ENCODE data around the gene SOHLH1. TPM values are rescaled to one million over a fixed set of nuclear protein-coding genes. Genes with fewer than 3 reads are reported as not detected.

The SOHLH1 gene
- total RNA-seq, 1 experiment from 2014 or later = not detected

DNA sequence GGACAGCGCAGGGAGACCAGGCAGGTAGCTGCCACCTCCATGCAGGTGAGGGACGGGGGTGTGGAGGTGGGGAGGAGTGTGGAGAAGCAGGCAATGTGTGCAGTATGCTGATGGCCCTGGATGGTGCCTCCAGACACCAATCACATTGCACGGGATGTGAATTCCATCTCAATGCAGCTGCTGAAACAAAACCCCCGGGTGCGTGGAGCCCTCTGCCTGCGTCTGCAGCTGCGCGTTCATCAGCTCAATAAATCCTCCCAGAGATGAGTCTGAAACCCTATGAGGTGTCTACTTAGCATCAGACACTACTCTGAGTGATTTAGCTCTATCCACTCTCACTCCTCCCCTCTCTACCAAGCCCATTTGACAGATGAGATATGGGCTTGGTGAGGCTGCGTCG lies 10.3 kb downstream of the SOHLH1 start:
- no peak overlapping the region for H2AFZ ChIP-seq (ENCODE audit: low read length)
- no peaks in the 10 kb centered on the region for H3F3A ChIP-seq (ENCODE audit: low read length, unreplicated experiment)
- no peak for DNase-seq
- H3K9me2 ChIP-seq (replicated peaks; ENCODE audit: low read length) = no peaks in the 10 kb centered on the region
- H3K4me3 ChIP-seq (ENCODE audit: low read length) = no peak overlapping the region
- no peaks in the 10 kb centered on the region for H3K27me3 ChIP-seq (ENCODE audit: low read length)
- TF ChIP-seq EZH2phosphoT487 (IDR thresholded peaks at IDR 0.05; ENCODE audit: borderline replicate concordance, low read length) (no peak), EZH2 (IDR thresholded peaks at IDR 0.05; ENCODE audit: low read length, unreplicated experiment) (no peak)
- TF ChIP-seq, protein P1, sequence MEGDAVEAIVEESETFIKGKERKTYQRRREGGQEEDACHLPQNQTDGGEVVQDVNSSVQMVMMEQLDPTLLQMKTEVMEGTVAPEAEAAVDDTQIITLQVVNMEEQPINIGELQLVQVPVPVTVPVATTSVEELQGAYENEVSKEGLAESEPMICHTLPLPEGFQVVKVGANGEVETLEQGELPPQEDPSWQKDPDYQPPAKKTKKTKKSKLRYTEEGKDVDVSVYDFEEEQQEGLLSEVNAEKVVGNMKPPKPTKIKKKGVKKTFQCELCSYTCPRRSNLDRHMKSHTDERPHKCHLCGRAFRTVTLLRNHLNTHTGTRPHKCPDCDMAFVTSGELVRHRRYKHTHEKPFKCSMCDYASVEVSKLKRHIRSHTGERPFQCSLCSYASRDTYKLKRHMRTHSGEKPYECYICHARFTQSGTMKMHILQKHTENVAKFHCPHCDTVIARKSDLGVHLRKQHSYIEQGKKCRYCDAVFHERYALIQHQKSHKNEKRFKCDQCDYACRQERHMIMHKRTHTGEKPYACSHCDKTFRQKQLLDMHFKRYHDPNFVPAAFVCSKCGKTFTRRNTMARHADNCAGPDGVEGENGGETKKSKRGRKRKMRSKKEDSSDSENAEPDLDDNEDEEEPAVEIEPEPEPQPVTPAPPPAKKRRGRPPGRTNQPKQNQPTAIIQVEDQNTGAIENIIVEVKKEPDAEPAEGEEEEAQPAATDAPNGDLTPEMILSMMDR (conservative IDR thresholded peaks at IDR 0.05; ENCODE audit: low read depth, low read length) = no peak
- intact Hi-C loops (cut with micrococcal nuclease) = no loop called here
- H3K9me3 ChIP-seq (ENCODE audit: low read length) = no peaks in the 10 kb centered on the region
- H3K79me2 ChIP-seq (ENCODE audit: low read length) = no peaks in the 10 kb centered on the region
- POLR2A ChIA-PET (ENCODE audit: unreplicated experiment) = no interaction called here
- H3K9ac ChIP-seq (ENCODE audit: low read length) = no peak overlapping the region
- no peak for ATAC-seq
- no TSS peak for BruUV-seq (replicated peaks)
- H3K27ac ChIP-seq (ENCODE audit: low read length) = no peak overlapping the region
- H3K4me1 ChIP-seq (ENCODE audit: insufficient read depth, low read length) = no peaks in the 10 kb centered on the region
- H4K20me1 ChIP-seq (ENCODE audit: low read length) = no peaks in the 10 kb centered on the region
- CTCF ChIA-PET = no interaction called here
- H3K4me2 ChIP-seq (ENCODE audit: low read length) = no peak overlapping the region
- no peaks in the 10 kb centered on the region for H3K36me3 ChIP-seq (ENCODE audit: low read depth, low read length)

GRCh38 chr9:135687216-135687615 lies 12.1 kb downstream of the SOHLH1 start:
- ChIA-PET CTCF (no interaction called here), POLR2A (ENCODE audit: unreplicated experiment) (no interaction called here)
- H3K36me3 ChIP-seq (ENCODE audit: low read depth, low read length) = no peaks in the 10 kb centered on the region
- TF ChIP-seq EZH2phosphoT487 (IDR thresholded peaks at IDR 0.05; ENCODE audit: borderline replicate concordance, low read length) = no peak
- no peaks in the 10 kb centered on the region for H3K4me1 ChIP-seq (ENCODE audit: insufficient read depth, low read length)
- H4K20me1 ChIP-seq (ENCODE audit: low read length) = no peaks in the 10 kb centered on the region
- H3K9me2 ChIP-seq (replicated peaks; ENCODE audit: low read length) = no peaks in the 10 kb centered on the region
- no peak overlapping the region for H2AFZ ChIP-seq (ENCODE audit: low read length)
- H3K79me2 ChIP-seq (ENCODE audit: low read length) = no peaks in the 10 kb centered on the region
- no peaks in the 10 kb centered on the region for H3K27me3 ChIP-seq (ENCODE audit: low read length)
- H3F3A ChIP-seq (ENCODE audit: low read length, unreplicated experiment) = no peaks in the 10 kb centered on the region
- intact Hi-C loops (cut with micrococcal nuclease) = no loop called here
- no peak for DNase-seq
- H3K9ac ChIP-seq (ENCODE audit: low read length) = no peak overlapping the region
- no peak for ATAC-seq
- H3K9me3 ChIP-seq (ENCODE audit: low read length) = no peaks in the 10 kb centered on the region
- H3K4me3 ChIP-seq (ENCODE audit: low read length) = no peak overlapping the region
- no TSS peak for BruUV-seq (replicated peaks)
- no peak overlapping the region for H3K4me2 ChIP-seq (ENCODE audit: low read length)
- H3K27ac ChIP-seq (ENCODE audit: low read length) = no peak overlapping the region

GRCh38 chr9:135684691-135685090 lies 14.6 kb downstream of the SOHLH1 start:
- H3K9me2 ChIP-seq (replicated peaks; ENCODE audit: low read length) = no peaks in the 10 kb centered on the region
- TF ChIP-seq, protein P1 (conservative IDR thresholded peaks at IDR 0.05; ENCODE audit: low read depth, low read length) = no peak
- TF ChIP-seq EZH2phosphoT487 (IDR thresholded peaks at IDR 0.05; ENCODE audit: borderline replicate concordance, low read length) (no peak), EZH2 (IDR thresholded peaks at IDR 0.05; ENCODE audit: low read length, unreplicated experiment) (no peak)
- DNase-seq (no peak), ATAC-seq (no peak)
- H3K4me2 ChIP-seq (ENCODE audit: low read length) = no peak overlapping the region
- ChIA-PET CTCF (no interaction called here), POLR2A (ENCODE audit: unreplicated experiment) (no interaction called here)
- no peak overlapping the region for H3K9ac ChIP-seq (ENCODE audit: low read length)
- no peak overlapping the region for H2AFZ ChIP-seq (ENCODE audit: low read length)
- no peaks in the 10 kb centered on the region for H3F3A ChIP-seq (ENCODE audit: low read length, unreplicated experiment)
- no peak overlapping the region for H3K4me3 ChIP-seq (ENCODE audit: low read length)
- H3K9me3 ChIP-seq (ENCODE audit: low read length) = no peaks in the 10 kb centered on the region
- BruUV-seq (replicated peaks) = no TSS peak
- H4K20me1 ChIP-seq (ENCODE audit: low read length) = no peaks in the 10 kb centered on the region
- no peak overlapping the region for H3K27ac ChIP-seq (ENCODE audit: low read length)
- no peaks in the 10 kb centered on the region for H3K79me2 ChIP-seq (ENCODE audit: low read length)
- H3K4me1 ChIP-seq (ENCODE audit: insufficient read depth, low read length) = no peaks in the 10 kb centered on the region
- no peaks in the 10 kb centered on the region for H3K36me3 ChIP-seq (ENCODE audit: low read depth, low read length)
- intact Hi-C loops (cut with micrococcal nuclease) = no loop called here
- H3K27me3 ChIP-seq (ENCODE audit: low read length) = no peaks in the 10 kb centered on the region
